Fibroblast of the aortic adventitia (primary cell): Measurements from ENCODE around the gene RAB40C. TPM values are rescaled to one million over a fixed set of nuclear protein-coding genes. Genes with fewer than 3 reads are reported as not detected.

Experiments
- DNase-seq: peaks from one replicate; pipeline ENCODE4 v3.0.0-alpha.2; 2010; ENCODE audit warnings: low read depth
- H3K4me3 ChIP-seq: 2 replicates; pipeline ENCODE4 v1.5.1; 2011; ENCODE audit warnings: low read depth, mild to moderate bottlenecking, control low read depth, low read length, moderate library complexity
- total RNA-seq: library from RNA; depleted of rRNA; stranded (reverse); fragments of >200 nt; gene quantifications from 2 replicates; pipeline ENCODE4 v1.2.3, GENCODE V29; 2012; ENCODE audit warnings: low replicate concordance
- TF ChIP-seq, protein P1 (sequence below): IDR thresholded peaks from 2 replicates; pipeline ENCODE4 v1.5.1; 2011; ENCODE audit warnings: mild to moderate bottlenecking, low read length, control low read depth, inconsistent platforms; ENCODE audit not compliant: insufficient read depth

RAB40C gene
- total RNA-seq, 1 donor, result 12.0 TPM

DNA sequence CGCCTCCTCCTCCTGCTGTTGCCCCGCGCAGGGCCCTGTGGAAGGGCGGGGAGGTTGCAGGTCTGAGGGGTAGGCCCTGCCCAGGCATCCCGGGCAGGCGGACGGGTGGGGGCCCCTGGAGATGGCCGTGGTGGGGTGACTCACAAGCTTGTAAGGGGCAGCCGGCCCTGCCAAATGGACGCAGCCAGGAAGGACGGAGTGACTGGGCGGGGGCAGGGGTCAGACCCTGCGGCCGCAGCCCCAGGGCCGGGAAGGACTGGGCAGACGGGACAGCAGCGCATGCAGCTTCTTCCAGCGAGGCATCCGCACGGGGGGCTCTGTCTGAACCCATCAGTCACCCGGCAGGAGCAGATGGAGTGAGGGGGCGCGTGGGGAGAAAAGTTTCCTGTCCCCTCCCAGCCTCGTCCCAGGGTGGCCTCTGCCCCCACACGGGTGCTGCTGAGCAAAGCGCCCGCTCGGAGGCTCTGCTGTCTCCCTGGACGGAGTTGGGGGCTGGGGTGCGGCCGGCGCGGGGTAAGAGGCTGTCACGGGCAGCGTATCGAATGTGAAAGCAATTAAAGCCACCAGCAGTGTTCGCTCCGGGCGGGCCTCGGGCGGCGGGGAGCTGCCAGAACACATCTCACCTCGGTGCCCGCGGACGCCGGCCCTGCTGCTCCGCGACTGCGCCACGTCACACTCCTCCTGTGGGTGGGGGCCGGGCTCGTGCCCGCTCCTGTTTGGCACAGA is 35.1 kb upstream of the RAB40C start:
- DNase-seq, result peak; percentile 65
- peak overlapping the region; percentile 28 for H3K4me3 ChIP-seq
- TF ChIP-seq, protein P1, sequence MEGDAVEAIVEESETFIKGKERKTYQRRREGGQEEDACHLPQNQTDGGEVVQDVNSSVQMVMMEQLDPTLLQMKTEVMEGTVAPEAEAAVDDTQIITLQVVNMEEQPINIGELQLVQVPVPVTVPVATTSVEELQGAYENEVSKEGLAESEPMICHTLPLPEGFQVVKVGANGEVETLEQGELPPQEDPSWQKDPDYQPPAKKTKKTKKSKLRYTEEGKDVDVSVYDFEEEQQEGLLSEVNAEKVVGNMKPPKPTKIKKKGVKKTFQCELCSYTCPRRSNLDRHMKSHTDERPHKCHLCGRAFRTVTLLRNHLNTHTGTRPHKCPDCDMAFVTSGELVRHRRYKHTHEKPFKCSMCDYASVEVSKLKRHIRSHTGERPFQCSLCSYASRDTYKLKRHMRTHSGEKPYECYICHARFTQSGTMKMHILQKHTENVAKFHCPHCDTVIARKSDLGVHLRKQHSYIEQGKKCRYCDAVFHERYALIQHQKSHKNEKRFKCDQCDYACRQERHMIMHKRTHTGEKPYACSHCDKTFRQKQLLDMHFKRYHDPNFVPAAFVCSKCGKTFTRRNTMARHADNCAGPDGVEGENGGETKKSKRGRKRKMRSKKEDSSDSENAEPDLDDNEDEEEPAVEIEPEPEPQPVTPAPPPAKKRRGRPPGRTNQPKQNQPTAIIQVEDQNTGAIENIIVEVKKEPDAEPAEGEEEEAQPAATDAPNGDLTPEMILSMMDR, result no peak

- TF ChIP-seq, protein P1, result no peak
- DNase-seq, result no peak
- no peak overlapping the region for H3K4me3 ChIP-seq
These were observed 34.1 kb upstream of the RAB40C start for GRCh38 chr16:555528-556473.

DNA sequence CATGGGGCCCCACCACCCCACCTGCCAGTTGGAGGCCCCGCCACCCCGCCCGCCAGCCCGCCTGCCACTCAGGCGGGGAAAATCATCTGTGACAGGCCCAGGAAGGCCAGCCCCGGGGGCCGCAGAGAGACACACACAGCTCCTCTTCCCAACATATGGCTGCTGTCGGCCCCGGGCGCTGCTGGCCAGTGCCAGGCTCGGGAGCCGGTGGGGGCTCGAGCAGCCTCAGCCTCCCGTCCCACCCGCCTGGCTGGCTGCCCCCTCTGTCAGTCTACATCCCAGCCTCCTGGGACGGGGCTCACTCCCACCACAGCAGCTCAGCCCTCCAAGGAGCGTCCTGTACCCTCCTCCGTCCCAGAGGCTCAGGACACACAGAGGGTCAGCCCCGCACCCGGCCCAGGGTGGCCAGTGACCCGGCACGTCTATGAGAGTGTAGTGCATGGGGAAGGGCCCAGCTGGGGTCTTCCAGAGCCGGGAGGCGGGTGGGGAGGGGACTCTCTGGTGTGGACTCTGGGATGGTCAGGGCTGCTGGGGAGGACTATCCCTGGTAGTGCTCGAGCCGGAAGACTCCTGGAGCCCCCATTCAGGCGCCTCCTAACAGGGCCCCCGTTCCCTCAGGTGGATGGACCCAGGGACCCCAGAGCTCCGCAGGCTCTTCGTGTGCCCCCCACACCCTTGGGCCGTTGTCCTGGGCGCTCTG is 33.2 kb upstream of the RAB40C start:
- TF ChIP-seq, protein P1, result no peak
- no peak for DNase-seq
- H3K4me3 ChIP-seq, result no peak overlapping the region

- TF ChIP-seq, protein P1, result no peak
- H3K4me3 ChIP-seq, result no peak overlapping the region
- DNase-seq, result no peak
These were observed 32.2 kb upstream of the RAB40C start for GRCh38 chr16:557463-558297.

DNA sequence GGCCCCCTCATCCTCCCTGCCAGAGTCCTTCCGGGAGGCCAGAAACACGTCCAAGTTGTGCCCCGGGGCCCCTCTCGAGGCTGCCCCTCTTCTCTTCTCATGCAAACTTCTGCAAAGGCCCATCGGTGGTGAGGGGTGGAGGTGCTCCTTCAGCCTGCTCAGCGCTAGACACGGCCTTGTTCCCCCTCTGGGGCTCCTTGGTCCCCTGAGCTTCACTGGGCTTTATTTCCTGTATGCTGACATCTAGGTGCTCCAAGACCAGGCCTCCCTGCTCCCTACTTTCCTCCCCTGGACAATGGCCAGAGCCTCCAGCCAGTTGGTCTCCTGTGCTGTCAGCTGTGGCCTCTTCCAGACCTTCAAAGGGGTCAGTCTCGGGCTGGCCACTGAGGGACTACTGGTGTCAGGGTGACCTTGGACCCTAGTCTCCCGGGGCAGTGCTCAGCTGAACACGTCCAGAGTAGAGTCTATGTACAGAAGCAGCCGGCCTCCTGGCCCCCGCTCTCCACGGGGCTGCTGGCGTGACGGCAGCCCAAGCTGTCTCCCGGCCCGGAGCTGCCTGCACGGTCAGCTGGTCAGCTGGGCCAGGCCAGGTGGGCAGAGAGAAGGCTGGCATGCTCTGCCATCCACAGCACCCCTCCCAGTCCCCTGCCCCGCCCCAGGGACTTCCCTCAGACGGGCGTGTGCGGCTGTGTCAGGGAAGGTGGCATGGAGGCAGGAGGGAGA is 31.4 kb upstream of the RAB40C start:
- DNase-seq, result no peak

More for the DNA sequence above, 31.4 kb upstream of the RAB40C start:
- H3K4me3 ChIP-seq, result no peak overlapping the region
- TF ChIP-seq, protein P1, result no peak
